ENCODE measurements around the gene DGKQ. TPM values are rescaled to one million over a fixed set of nuclear protein-coding genes. Genes with fewer than 3 reads are reported as not detected.
"Not testable (repeated sequence)": the region's sequence is repeated elsewhere in the genome, so short reads cannot be mapped to it uniquely, and the experiment has no call there.

DGKQ gene
- polyA plus RNA-seq, 1 of the 3 experiments (the other 2 are of a cell fraction): 10.9 TPM

DNA sequence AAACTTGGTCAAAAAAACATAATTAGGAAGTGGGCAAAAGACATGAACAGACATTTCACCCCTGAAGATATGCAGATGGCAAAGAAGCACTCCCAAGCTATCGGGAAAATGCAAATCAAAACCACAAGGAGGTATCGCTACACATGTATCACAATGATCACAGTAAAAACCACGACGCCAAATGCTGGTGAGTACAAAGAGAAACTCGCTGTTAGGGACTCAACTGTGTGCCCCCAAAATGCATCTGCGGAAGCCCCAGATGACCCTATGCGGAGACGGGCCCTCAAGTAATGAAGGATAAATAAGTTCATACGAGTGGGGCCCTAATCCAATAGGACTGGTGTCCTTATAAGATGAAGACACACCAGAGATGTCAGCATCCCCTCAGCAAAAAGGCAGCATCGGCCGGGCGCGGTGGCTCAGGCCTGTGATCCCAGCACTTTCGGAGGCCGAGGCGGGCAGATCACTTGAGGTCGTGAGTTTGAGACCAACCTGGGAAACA, 51.5 kb downstream of the DGKQ start:
- Histone ChIP-seq H3K79me2 (ENCODE audit: insufficient read depth) (peaks cover 93% of the 10 kb centered on the region), H3K27ac (ENCODE audit: low read depth in 2 of 2, low read length in 1 of 2) (no peak overlapping the region), H3K9me2 (no peaks in the 10 kb centered on the region), H3K27me3 (ENCODE audit: insufficient read depth) (no peaks in the 10 kb centered on the region), H3K9ac (no peak overlapping the region), H3K9me3 (no peaks in the 10 kb centered on the region), H3K4me3 (ENCODE audit: low read depth in 2 of 2, low read length in 1 of 2) (no peak overlapping the region), H3K36me3 (replicated peaks in 1 of 2; ENCODE audit: control insufficient read depth in 1 of 2, insufficient read depth in 2 of 2, low read length in 1 of 2) (no peaks in the 10 kb centered on the region), H4K20me1 (ENCODE audit: insufficient read depth) (peaks cover 56% of the 10 kb centered on the region), H3K4me1 (ENCODE audit: control insufficient read depth in 1 of 2, insufficient read depth in 2 of 2, low read depth in 1 of 2, low read length in 1 of 2) (peaks cover 0 to 2% of the 10 kb centered on the region in 2 experiments; a peak in 1 of 4 replicates), H2AFZ (ENCODE audit: low read depth) (no peak overlapping the region), H3F3A (replicated peaks; ENCODE audit: insufficient read depth) (no peaks in the 10 kb centered on the region), H3K4me2 (no peak overlapping the region)
- WGBS (ENCODE audit: low lambda C conversion rate): 98% methylated on average over 17 of the region's 17 CpGs
- ChIA-PET POLR2A (no interaction called here), CTCF (no interaction called here)
- TF ChIP-seq, protein P1, sequence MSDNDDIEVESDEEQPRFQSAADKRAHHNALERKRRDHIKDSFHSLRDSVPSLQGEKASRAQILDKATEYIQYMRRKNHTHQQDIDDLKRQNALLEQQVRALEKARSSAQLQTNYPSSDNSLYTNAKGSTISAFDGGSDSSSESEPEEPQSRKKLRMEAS (IDR thresholded peaks at IDR 0.05; ENCODE audit: low read depth): no peak
- TF ChIP-seq, protein P2, sequence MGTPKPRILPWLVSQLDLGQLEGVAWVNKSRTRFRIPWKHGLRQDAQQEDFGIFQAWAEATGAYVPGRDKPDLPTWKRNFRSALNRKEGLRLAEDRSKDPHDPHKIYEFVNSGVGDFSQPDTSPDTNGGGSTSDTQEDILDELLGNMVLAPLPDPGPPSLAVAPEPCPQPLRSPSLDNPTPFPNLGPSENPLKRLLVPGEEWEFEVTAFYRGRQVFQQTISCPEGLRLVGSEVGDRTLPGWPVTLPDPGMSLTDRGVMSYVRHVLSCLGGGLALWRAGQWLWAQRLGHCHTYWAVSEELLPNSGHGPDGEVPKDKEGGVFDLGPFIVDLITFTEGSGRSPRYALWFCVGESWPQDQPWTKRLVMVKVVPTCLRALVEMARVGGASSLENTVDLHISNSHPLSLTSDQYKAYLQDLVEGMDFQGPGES (IDR thresholded peaks at IDR 0.05; ENCODE audit: low read depth, low read length): no peak
- TF ChIP-seq EZH2phosphoT487 (IDR thresholded peaks at IDR 0.05; ENCODE audit: borderline replicate concordance, low read depth): no peak
- peak; percentile 2 for DNase-seq

DNA sequence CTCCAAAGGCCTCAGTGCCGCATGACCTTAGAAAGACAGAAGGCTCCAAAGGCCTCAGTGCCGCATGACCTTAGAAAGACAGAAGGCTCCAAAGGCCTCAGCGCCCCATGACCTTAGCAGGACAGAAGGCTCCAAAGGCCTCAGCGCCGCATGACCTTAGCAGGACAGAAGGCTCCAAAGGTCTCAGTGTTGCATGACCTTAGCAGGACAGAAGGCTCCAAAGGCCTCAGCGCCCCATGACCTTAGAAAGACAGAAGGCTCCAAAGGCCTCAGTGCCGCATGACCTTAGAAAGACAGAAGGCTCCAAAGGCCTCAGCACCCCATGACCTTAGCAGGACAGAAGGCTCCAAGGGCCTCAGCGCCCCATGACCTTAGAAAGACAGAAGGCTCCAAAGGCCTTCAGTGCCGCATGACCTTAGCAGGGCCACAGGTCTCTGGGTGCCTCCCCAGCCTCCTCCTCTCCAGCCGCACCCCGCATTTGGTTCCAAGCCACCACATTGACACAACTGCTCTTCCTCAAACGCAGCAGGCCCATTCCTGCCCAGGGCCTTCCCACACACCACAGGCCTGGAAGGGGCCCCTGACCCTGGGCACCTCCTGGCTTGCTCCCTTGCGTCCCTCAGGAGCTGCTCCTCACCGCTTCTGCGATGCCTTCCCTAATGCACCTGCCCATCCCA, 54.2 kb downstream of the DGKQ start:
- DNase-seq: peak; percentile 11
- H3K9me3 ChIP-seq; H3F3A ChIP-seq (replicated peaks; ENCODE audit: insufficient read depth); POLR2A ChIA-PET; H3K36me3 ChIP-seq (replicated peaks in 1 of 2; ENCODE audit: control insufficient read depth in 1 of 2, insufficient read depth in 2 of 2, low read length in 1 of 2); H3K27ac ChIP-seq (ENCODE audit: low read depth in 2 of 2, low read length in 1 of 2); CTCF ChIA-PET; H3K4me3 ChIP-seq (ENCODE audit: low read depth in 2 of 2, low read length in 1 of 2); H3K9me2 ChIP-seq; H3K4me2 ChIP-seq; H3K27me3 ChIP-seq (ENCODE audit: insufficient read depth); H3K4me1 ChIP-seq (ENCODE audit: control insufficient read depth in 1 of 2, insufficient read depth in 2 of 2, low read depth in 1 of 2, low read length in 1 of 2); H2AFZ ChIP-seq (ENCODE audit: low read depth); H3K9ac ChIP-seq: not testable (repeated sequence)
- H3K79me2 ChIP-seq (ENCODE audit: insufficient read depth): peaks cover 88% of the 10 kb centered on the region
- H4K20me1 ChIP-seq (ENCODE audit: insufficient read depth): peaks cover 51% of the 10 kb centered on the region
- WGBS (ENCODE audit: low lambda C conversion rate): 96% methylated on average over 9 of the region's 15 CpGs

- H3K4me2 ChIP-seq; H3K36me3 ChIP-seq (replicated peaks in 1 of 2; ENCODE audit: control insufficient read depth in 1 of 2, insufficient read depth in 2 of 2, low read length in 1 of 2); H2AFZ ChIP-seq (ENCODE audit: low read depth); H3K4me3 ChIP-seq (ENCODE audit: low read depth in 2 of 2, low read length in 1 of 2); CTCF ChIA-PET; POLR2A ChIA-PET; H3F3A ChIP-seq (replicated peaks; ENCODE audit: insufficient read depth); H3K9me3 ChIP-seq; H3K4me1 ChIP-seq (ENCODE audit: control insufficient read depth in 1 of 2, insufficient read depth in 2 of 2, low read depth in 1 of 2, low read length in 1 of 2); H3K27me3 ChIP-seq (ENCODE audit: insufficient read depth); H3K9me2 ChIP-seq; H3K9ac ChIP-seq; DNase-seq; H3K27ac ChIP-seq (ENCODE audit: low read depth in 2 of 2, low read length in 1 of 2): not testable (repeated sequence)
- Histone ChIP-seq H4K20me1 (ENCODE audit: insufficient read depth) (peaks cover 46% of the 10 kb centered on the region), H3K79me2 (ENCODE audit: insufficient read depth) (peaks cover 83% of the 10 kb centered on the region)
- WGBS (ENCODE audit: low lambda C conversion rate): 89% methylated on average over 6 of the region's 6 CpGs
These were observed 54.8 kb downstream of the DGKQ start for GRCh38 chr4:918591-918990.
